ENCODE data around the gene STPG4. TPM values are rescaled to one million over a fixed set of nuclear protein-coding genes. Genes with fewer than 3 reads are reported as not detected.

The STPG4 gene
- total RNA-seq, 1 experiment from 2014 or later, result 0.13 TPM

DNA sequence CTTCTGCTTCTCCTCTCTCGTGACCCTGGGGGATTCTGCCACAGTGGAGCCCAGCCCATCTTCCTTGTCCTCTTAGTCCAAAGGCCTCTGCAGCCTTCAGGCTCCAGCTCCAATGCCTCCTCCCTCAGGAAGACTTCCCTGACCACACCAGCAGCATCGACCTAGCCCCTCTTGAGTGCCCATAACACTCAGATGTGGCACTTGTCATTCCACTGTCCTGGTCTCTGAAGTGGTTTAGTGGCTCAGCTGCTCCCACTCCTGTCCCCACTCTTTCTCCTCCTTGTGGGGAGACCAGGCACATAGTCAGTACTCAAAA, 97.5 kb downstream of the STPG4 start:
- H3K4me1 Mint-ChIP-seq, result peaks cover 26 to 32% of the 10 kb centered on the region in 2 experiments
- H3K23ac ChIP-seq (ENCODE audit: insufficient read length, low read depth, low read length), result no peak overlapping the region
- TF ChIP-seq, protein P1, sequence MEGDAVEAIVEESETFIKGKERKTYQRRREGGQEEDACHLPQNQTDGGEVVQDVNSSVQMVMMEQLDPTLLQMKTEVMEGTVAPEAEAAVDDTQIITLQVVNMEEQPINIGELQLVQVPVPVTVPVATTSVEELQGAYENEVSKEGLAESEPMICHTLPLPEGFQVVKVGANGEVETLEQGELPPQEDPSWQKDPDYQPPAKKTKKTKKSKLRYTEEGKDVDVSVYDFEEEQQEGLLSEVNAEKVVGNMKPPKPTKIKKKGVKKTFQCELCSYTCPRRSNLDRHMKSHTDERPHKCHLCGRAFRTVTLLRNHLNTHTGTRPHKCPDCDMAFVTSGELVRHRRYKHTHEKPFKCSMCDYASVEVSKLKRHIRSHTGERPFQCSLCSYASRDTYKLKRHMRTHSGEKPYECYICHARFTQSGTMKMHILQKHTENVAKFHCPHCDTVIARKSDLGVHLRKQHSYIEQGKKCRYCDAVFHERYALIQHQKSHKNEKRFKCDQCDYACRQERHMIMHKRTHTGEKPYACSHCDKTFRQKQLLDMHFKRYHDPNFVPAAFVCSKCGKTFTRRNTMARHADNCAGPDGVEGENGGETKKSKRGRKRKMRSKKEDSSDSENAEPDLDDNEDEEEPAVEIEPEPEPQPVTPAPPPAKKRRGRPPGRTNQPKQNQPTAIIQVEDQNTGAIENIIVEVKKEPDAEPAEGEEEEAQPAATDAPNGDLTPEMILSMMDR (conservative IDR thresholded peaks at IDR 0.05), result no peak
- H2BK12ac ChIP-seq (ENCODE audit: insufficient read length, low read depth, low read length), result no peak overlapping the region
- no peak overlapping the region for H4K91ac ChIP-seq (ENCODE audit: insufficient read length, low read depth, low read length)
- no peak overlapping the region for H3K4ac ChIP-seq (ENCODE audit: low read depth, low read length)
- no peak for DNase-seq
- H2BK120ac ChIP-seq (ENCODE audit: low read depth, low read length, poor library complexity, severe bottlenecking), result no peak overlapping the region
- no peaks in the 10 kb centered on the region for H3K27me3 Mint-ChIP-seq (ENCODE audit: low read depth)
- WGBS (ENCODE audit: extremely low coverage, insufficient read length, low lambda C conversion rate), result no CpG with 5 or more reads among the region's 2 CpGs
- H3K9me3 Mint-ChIP-seq, result no peaks in the 10 kb centered on the region
- H3K27me3 ChIP-seq (ENCODE audit: insufficient read depth, low read length), result no peaks in the 10 kb centered on the region
- no peaks in the 10 kb centered on the region for H3K9me3 ChIP-seq (ENCODE audit: control insufficient read depth, low read depth, low read length)
- no peak overlapping the region for H2BK20ac ChIP-seq (ENCODE audit: low read depth, low read length, poor library complexity, severe bottlenecking)
- no peak overlapping the region for H4K5ac ChIP-seq (ENCODE audit: insufficient read length, low read depth, low read length)
- H2AK5ac ChIP-seq (ENCODE audit: insufficient read length, low read length), result no peak overlapping the region
- no peak overlapping the region for H2BK5ac ChIP-seq (ENCODE audit: insufficient read length, low read length)
- no peak overlapping the region for H3K4me3 Mint-ChIP-seq
- no peak overlapping the region for H3K4me2 ChIP-seq (ENCODE audit: insufficient read depth, insufficient read length, low read length)
- H3K79me2 ChIP-seq (ENCODE audit: insufficient read depth, low read length), result no peaks in the 10 kb centered on the region
- H3K27ac ChIP-seq (ENCODE audit: insufficient read length, low read depth, low read length), result no peak overlapping the region
- H3K9ac ChIP-seq (ENCODE audit: extremely low read depth, insufficient read length, low read length), result no peak overlapping the region
- no peaks in the 10 kb centered on the region for H3K23me2 ChIP-seq (ENCODE audit: insufficient read length, low read depth, low read length, poor library complexity, severe bottlenecking)
- H3K27ac Mint-ChIP-seq, result peak overlapping the region; percentile 75 to 87 (median 78)
- peaks cover 0 to 3% (median 0%) of the 10 kb centered on the region in 3 experiments; a peak in 2 of 7 replicates for H3K36me3 Mint-ChIP-seq (ENCODE audit: insufficient read depth in 1 of 3, low read depth in 3 of 3)
- H3K79me1 ChIP-seq (ENCODE audit: insufficient read depth, low read depth, low read length, poor library complexity, severe bottlenecking), result no peaks in the 10 kb centered on the region
- H3K18ac ChIP-seq (ENCODE audit: insufficient read length, low read depth, low read length), result no peak overlapping the region
- H3T11ph ChIP-seq (ENCODE audit: low read length), result no peak overlapping the region
- H3K56ac ChIP-seq (ENCODE audit: insufficient read length, low read depth, low read length), result no peak overlapping the region
- no peak overlapping the region for H2BK15ac ChIP-seq (ENCODE audit: low read depth, low read length)
- H3K4me1 ChIP-seq (ENCODE audit: insufficient read depth, low read length), result peaks cover 13% of the 10 kb centered on the region; the same call in 1 of the 2 replicates
- H3K14ac ChIP-seq (ENCODE audit: insufficient read depth, low read length), result no peak overlapping the region
- H4K20me1 ChIP-seq (ENCODE audit: control insufficient read depth, insufficient read depth, insufficient read length), result no peaks in the 10 kb centered on the region
- no peak overlapping the region for H2AFZ ChIP-seq (ENCODE audit: low read length)
- H4K8ac ChIP-seq (replicated peaks; ENCODE audit: insufficient read length, low read depth, low read length), result no peak overlapping the region
